Esophagus squamous epithelium (tissue), 4 donors: ENCODE data around the gene KIAA1614.

Source experiments
- POLR2A ChIP-seq, 4 donors: fragments of 450-650 bp; IDR thresholded peaks; one replicate each; pipeline ENCODE4 v1.6.1; 2017; ENCODE audit warnings: antibody characterized with exemption in 4 of 4, mild to moderate bottlenecking in 4 of 4, moderate library complexity in 3 of 4
- TF ChIP-seq, protein P1 (sequence below), 6 experiments: fragments of 450-650 bp in 4 of 6; fragments of 200-600 bp in 2 of 6; sonication (generic) in 2 of 6; IDR thresholded peaks; one replicate each; pipeline ENCODE4 v1.5.1; 2016 to 2019; ENCODE audit warnings: antibody characterized with exemption in 6 of 6, mild to moderate bottlenecking in 4 of 6, moderate library complexity in 4 of 6

DNA sequence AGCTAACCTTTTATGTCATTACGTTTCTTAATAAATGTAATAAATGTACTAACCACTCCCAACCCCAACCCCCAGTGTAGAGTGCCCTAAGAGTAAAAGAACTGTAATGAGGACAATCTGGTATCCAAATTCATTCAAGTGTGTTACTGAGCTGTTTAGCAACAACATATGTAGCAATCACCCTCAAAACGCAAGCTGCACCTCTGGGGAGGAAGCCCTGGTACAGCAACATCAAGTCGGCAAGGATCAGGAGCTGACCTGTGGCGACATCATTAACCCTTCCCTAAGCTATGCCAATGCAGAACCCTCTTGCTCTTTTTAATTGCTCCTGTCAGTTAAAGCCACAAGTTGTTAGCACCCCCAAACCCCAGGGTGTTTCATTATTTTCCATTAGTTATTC lies 62.9 kb downstream of the KIAA1614 start:
- TF ChIP-seq, protein P1, sequence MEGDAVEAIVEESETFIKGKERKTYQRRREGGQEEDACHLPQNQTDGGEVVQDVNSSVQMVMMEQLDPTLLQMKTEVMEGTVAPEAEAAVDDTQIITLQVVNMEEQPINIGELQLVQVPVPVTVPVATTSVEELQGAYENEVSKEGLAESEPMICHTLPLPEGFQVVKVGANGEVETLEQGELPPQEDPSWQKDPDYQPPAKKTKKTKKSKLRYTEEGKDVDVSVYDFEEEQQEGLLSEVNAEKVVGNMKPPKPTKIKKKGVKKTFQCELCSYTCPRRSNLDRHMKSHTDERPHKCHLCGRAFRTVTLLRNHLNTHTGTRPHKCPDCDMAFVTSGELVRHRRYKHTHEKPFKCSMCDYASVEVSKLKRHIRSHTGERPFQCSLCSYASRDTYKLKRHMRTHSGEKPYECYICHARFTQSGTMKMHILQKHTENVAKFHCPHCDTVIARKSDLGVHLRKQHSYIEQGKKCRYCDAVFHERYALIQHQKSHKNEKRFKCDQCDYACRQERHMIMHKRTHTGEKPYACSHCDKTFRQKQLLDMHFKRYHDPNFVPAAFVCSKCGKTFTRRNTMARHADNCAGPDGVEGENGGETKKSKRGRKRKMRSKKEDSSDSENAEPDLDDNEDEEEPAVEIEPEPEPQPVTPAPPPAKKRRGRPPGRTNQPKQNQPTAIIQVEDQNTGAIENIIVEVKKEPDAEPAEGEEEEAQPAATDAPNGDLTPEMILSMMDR (IDR thresholded peaks at IDR 0.05) = no peak
- no peak for TF ChIP-seq POLR2A (IDR thresholded peaks at IDR 0.05)
